H1 (cell line): ENCODE data around the gene DEPDC1. TPM values are rescaled to one million over a fixed set of nuclear protein-coding genes. Genes with fewer than 3 reads are reported as not detected.

ENCODE experiments used
- CTCF ChIA-PET: fragments of 300-600 bp; sonication (Branson Sonifier 250); formaldehyde crosslinking; loops from one replicate; lab custom pipeline; 2021; ENCODE audit not compliant: partially characterized antibody; lab: Charles Lee
- POLR2A ChIA-PET: fragments of 300-600 bp; sonication (Branson Sonifier 250); formaldehyde crosslinking; loops from one replicate; lab custom pipeline; 2021; ENCODE audit warnings: inconsistent platforms; ENCODE audit not compliant: partially characterized antibody; lab: Charles Lee
- DNase-seq, 2 experiments: peaks; one replicate each; pipeline versions ENCODE4 v3.0.0 to v3.0.0-alpha.2; 2010 to 2022; ENCODE audit warnings: low spot score in 2 of 2, low read depth in 1 of 2, mixed read lengths in 1 of 2
- FAIRE-seq: peaks from 2 replicates; lab custom pipeline; 2011; peaks lifted over from hg19 to GRCh38; lab: Jason Lieb, UNC
- H2AFZ ChIP-seq: 2 replicates; pipeline ENCODE4 v1.8.1; 2012; ENCODE audit warnings: low read length, inconsistent platforms
- H2AK5ac ChIP-seq: 2 replicates; pipeline ENCODE4 v1.6.1; 2013; ENCODE audit warnings: low read depth, low read length
- H2BK120ac ChIP-seq: replicated peaks from 2 replicates; pipeline ENCODE3; 2013; ENCODE audit warnings: low read depth, low read length, inconsistent platforms
- H2BK12ac ChIP-seq: 2 replicates; pipeline ENCODE4 v1.6.1; 2013; ENCODE audit warnings: low read depth, low read length
- H2BK15ac ChIP-seq: 2 replicates; pipeline ENCODE4 v1.6.1; 2013; ENCODE audit warnings: low read length
- H2BK20ac ChIP-seq: 2 replicates; pipeline ENCODE4 v1.6.1; 2013; ENCODE audit warnings: low read length
- H2BK5ac ChIP-seq: 2 replicates; pipeline ENCODE4 v1.6.1; 2013; ENCODE audit warnings: low read depth, low read length
- H3K14ac ChIP-seq: 2 replicates; pipeline ENCODE4 v1.6.1; 2013; ENCODE audit warnings: inconsistent platforms; ENCODE audit not compliant: insufficient read length
- H3K18ac ChIP-seq: 2 replicates; pipeline ENCODE4 v1.6.1; 2013; ENCODE audit warnings: low read length; ENCODE audit errors: extremely low read depth
- H3K23ac ChIP-seq: 2 replicates; pipeline ENCODE4 v1.6.1; 2013; ENCODE audit warnings: inconsistent platforms; ENCODE audit not compliant: insufficient read length
- H3K23me2 ChIP-seq: 2 replicates; pipeline ENCODE4 v1.6.1; 2013; ENCODE audit warnings: low read depth, low read length
- H3K27ac ChIP-seq: 2 replicates; pipeline ENCODE4 v1.6.1; 2011; ENCODE audit warnings: low read depth, low read length, inconsistent platforms
- H3K27me3 ChIP-seq, 4 experiments: replicated peaks in 1 of 4; 1 replicate in 1 of 4; 2 replicates in 3 of 4; pipeline versions ENCODE4 v1.6.1 to v1.8.1; 2011 to 2013; ENCODE audit warnings: low read length in 3 of 4, mild to moderate bottlenecking in 3 of 4, inconsistent platforms in 2 of 4, mixed read lengths in 2 of 4, moderate library complexity in 1 of 4; ENCODE audit not compliant: control insufficient read depth in 3 of 4, insufficient read depth in 3 of 4; ENCODE audit errors: extremely low read depth in 1 of 4
- H3K36me3 ChIP-seq, 4 experiments: 2 replicates each; pipeline versions ENCODE4 v1.6.1 to v1.8.1; 2011 to 2013; ENCODE audit warnings: mild to moderate bottlenecking in 4 of 4, low read length in 3 of 4, moderate library complexity in 2 of 4, control low read depth in 1 of 4, inconsistent platforms in 1 of 4; ENCODE audit not compliant: insufficient read depth in 4 of 4, control insufficient read depth in 2 of 4
- H3K4ac ChIP-seq: replicated peaks from 2 replicates; pipeline ENCODE3; 2013; ENCODE audit warnings: low read length, low read depth, mixed read lengths, inconsistent platforms; ENCODE audit not compliant: insufficient read length
- H3K4me1 ChIP-seq, 4 experiments: replicated peaks in 1 of 4; 1 replicate in 1 of 4; 2 replicates in 3 of 4; pipeline versions ENCODE4 v1.6.1 to v1.8.1; 2011 to 2013; ENCODE audit warnings: low read length in 3 of 4, inconsistent platforms in 2 of 4, mixed read lengths in 1 of 4; ENCODE audit not compliant: insufficient read depth in 4 of 4, control insufficient read depth in 3 of 4
- H3K4me2 ChIP-seq, 2 experiments: 2 replicates each; pipeline versions ENCODE4 v1.6.1 to v1.8.1; 2011 to 2013; ENCODE audit warnings: low read depth in 2 of 2, low read length in 2 of 2, control low read depth in 1 of 2, inconsistent platforms in 1 of 2, mild to moderate bottlenecking in 1 of 2; ENCODE audit not compliant: insufficient read depth in 1 of 2
- H3K4me3 ChIP-seq, 4 experiments: fragments of 200-600, 300-600 bp in 1 of 4; sonication (generic), shearing (Covaris generic), sonication (Bioruptor Twin) in 1 of 4; 2 replicates each; pipeline versions ENCODE4 v1.5.1 to v1.8.1; 2011 to 2016; ENCODE audit warnings: low read length in 4 of 4, low read depth in 3 of 4, control low read depth in 2 of 4, inconsistent platforms in 2 of 4, mild to moderate bottlenecking in 2 of 4, mixed read lengths in 1 of 4, moderate library complexity in 1 of 4; ENCODE audit not compliant: insufficient read depth in 2 of 4; ENCODE audit errors: extremely low read depth in 1 of 4
- H3K56ac ChIP-seq: replicated peaks from 2 replicates; pipeline ENCODE3; 2013; ENCODE audit warnings: low read depth, mild to moderate bottlenecking, mixed read lengths, low read length, inconsistent platforms; ENCODE audit not compliant: insufficient read length
- H3K79me1 ChIP-seq: 2 replicates; pipeline ENCODE4 v1.6.1; 2013; ENCODE audit warnings: low read depth, low read length, control low read depth
- H3K79me2 ChIP-seq, 2 experiments: 2 replicates each; pipeline versions ENCODE4 v1.6.1 to v1.8.1; 2012 to 2013; ENCODE audit warnings: low read length in 2 of 2, mild to moderate bottlenecking in 2 of 2, inconsistent platforms in 1 of 2; ENCODE audit not compliant: insufficient read depth in 2 of 2, control insufficient read depth in 1 of 2
- H3K9ac ChIP-seq, 4 experiments: replicated peaks in 1 of 4; 1 replicate in 1 of 4; 2 replicates in 3 of 4; pipeline versions ENCODE4 v1.6.1 to v1.8.1; 2011 to 2013; ENCODE audit warnings: low read depth in 3 of 4, low read length in 3 of 4, control low read depth in 2 of 4, mild to moderate bottlenecking in 2 of 4, moderate library complexity in 2 of 4, inconsistent platforms in 1 of 4; ENCODE audit errors: extremely low read depth in 1 of 4
- H3K9me3 ChIP-seq, 2 experiments: 2 replicates each; pipeline versions ENCODE4 v1.6.1 to v1.8.1; 2012 to 2013; ENCODE audit warnings: mild to moderate bottlenecking in 2 of 2, moderate library complexity in 2 of 2, control low read depth in 1 of 2, inconsistent platforms in 1 of 2, low read depth in 1 of 2, low read length in 1 of 2, mixed read lengths in 1 of 2; ENCODE audit not compliant: insufficient read depth in 2 of 2
- H4K20me1 ChIP-seq, 2 experiments: replicated peaks in 1 of 2; 2 replicates each; pipeline versions ENCODE3 to v1.8.1; 2011 to 2013; ENCODE audit warnings: inconsistent platforms in 2 of 2, low read length in 2 of 2, mild to moderate bottlenecking in 1 of 2; ENCODE audit not compliant: insufficient read depth in 2 of 2, control insufficient read depth in 1 of 2
- H4K5ac ChIP-seq: 2 replicates; pipeline ENCODE4 v1.6.1; 2013; ENCODE audit warnings: low read length, low read depth, mixed read lengths, inconsistent platforms; ENCODE audit not compliant: insufficient read length
- H4K8ac ChIP-seq: 2 replicates; pipeline ENCODE4 v1.8.0; 2013; ENCODE audit warnings: mild to moderate bottlenecking, moderate library complexity, low read length, inconsistent platforms; ENCODE audit not compliant: insufficient read depth; ENCODE audit errors: extremely low read depth
- H4K91ac ChIP-seq: replicated peaks from 2 replicates; pipeline ENCODE3; 2013; ENCODE audit warnings: low read length, mixed read lengths, inconsistent platforms; ENCODE audit not compliant: insufficient read length
- CBX5 ChIP-seq: fragments of 300-800, 300-1000 bp; sonication (generic); IDR thresholded peaks from 2 replicates; pipeline ENCODE4 v1.7.1; 2016; ENCODE audit warnings: antibody characterized with exemption, low read length, low read depth
- JUND ChIP-seq: IDR thresholded peaks from 2 replicates; pipeline ENCODE4 v1.6.1; 2011; ENCODE audit warnings: mild to moderate bottlenecking, improper control_type of control experiment, low read length
- KDM5A ChIP-seq: fragments of 200-600 bp; IDR thresholded peaks from 2 replicates; pipeline ENCODE4 v1.7.1; 2012; ENCODE audit warnings: mild to moderate bottlenecking, low read length, inconsistent platforms, mixed read lengths
- RAD21 ChIP-seq, 2 experiments: IDR thresholded peaks in 1 of 2; conservative IDR thresholded peaks in 1 of 2; 2 replicates each; pipeline ENCODE4 v1.6.1; 2011; ENCODE audit warnings: low read depth in 2 of 2, low read length in 2 of 2, improper control_type of control experiment in 1 of 2, inconsistent platforms in 1 of 2, mild to moderate bottlenecking in 1 of 2, moderate library complexity in 1 of 2
- RNF2 ChIP-seq: fragments of 200-900, 300-1000 bp; sonication (generic); IDR thresholded peaks from 2 replicates; pipeline ENCODE4 v1.7.1; 2016; ENCODE audit warnings: borderline replicate concordance, low read depth, mild to moderate bottlenecking, antibody characterized with exemption, low read length; ENCODE audit not compliant: poor library complexity, severe bottlenecking; ENCODE audit errors: missing control alignments
- SP4 ChIP-seq: IDR thresholded peaks from 2 replicates; pipeline ENCODE4 v1.6.1; 2012; ENCODE audit warnings: low read length, inconsistent platforms
- TAF1 ChIP-seq: IDR thresholded peaks from 2 replicates; pipeline ENCODE4 v1.6.1; 2011; ENCODE audit warnings: mild to moderate bottlenecking, low read depth, low read length
- WGBS, 2 experiments: shearing (Covaris generic) in 1 of 2; methylation state at CpG; one replicate each; pipeline versions ENCODE4 v1.1.6 to v1.1.7; 2013 to 2015; ENCODE audit warnings: low lambda C conversion rate in 2 of 2, mixed read lengths in 2 of 2, inconsistent platforms in 1 of 2, low coverage in 1 of 2, missing lambda C conversion rate in 1 of 2; ENCODE audit not compliant: insufficient replicate concordance in 2 of 2, insufficient coverage in 1 of 2, insufficient read length in 1 of 2; ENCODE audit errors: extremely low coverage in 1 of 2, missing lambda C conversion rate in 1 of 2; 5-methylcytosine and 5-hydroxymethylcytosine counted together
- polyA plus RNA-seq, 7 experiments: library from polyadenylated mRNA; depleted of rRNA in 3 of 7; stranded (reverse) in 5 of 7; unstranded in 2 of 7; fragments of >200 nt in 5 of 7; fragments of 200-250 nt in 2 of 7; gene quantifications; 1 replicate in 5 of 7; 2 replicates in 1 of 7; 4 replicates in 1 of 7; pipeline versions ENCODE4 v1.2.1 to v1.2.3, GENCODE V29; 2011 to 2013; ENCODE audit warnings: missing spikeins in 2 of 7, mixed read lengths in 2 of 7
- total RNA-seq: library from RNA; stranded (reverse); fragmentation: NEBNext Ultra II Directional; extraction: Animal tissue kit (Norgen Biotek cat#: 25700); gene quantifications from 2 replicates; pipeline ENCODE4 v1.2.1, GENCODE V29; 2021

The DEPDC1 gene
- total and polyA plus RNA-seq, 2 of the 8 experiments (the other 6 are each of a cell fraction or from before 2014, with no cell fraction given), result 5.5 to 46.5 TPM

DNA sequence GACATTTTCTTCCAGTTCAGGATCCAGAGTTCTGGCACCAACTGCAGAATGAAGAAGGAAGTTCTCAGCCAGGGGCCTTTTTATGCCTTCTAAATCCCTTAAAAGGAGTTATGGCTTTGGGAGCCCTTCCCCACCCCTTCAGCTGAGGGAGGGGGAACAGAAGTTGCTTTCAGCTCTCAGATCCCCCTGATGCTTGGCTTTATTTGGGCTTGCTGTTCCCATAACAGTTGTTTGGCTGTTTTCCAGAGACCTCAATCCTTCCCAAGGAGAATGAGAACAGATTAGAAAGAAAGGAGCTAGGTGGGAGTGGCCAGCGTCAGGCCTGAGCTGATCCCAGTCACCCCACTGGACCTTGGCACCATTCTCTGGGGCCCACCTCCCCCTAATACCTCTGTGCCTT lies 47.0 kb downstream of the DEPDC1 start, which contains the start of gene RPE65:
Gene RPE65 (minus strand): TSS at position 54 of the 400 bp plus-strand sequence. CDS start 49 bp downstream, at position 5.
- no peaks in the 10 kb centered on the region for H3K23me2 ChIP-seq
- H3K56ac ChIP-seq, result no peak within 1 kb of the TSS
- no peak within 1 kb of the TSS for H3K23ac ChIP-seq
- H3K27me3 ChIP-seq, result no peaks in the 10 kb centered on the region
- no peaks in the 10 kb centered on the region for H3K79me2 ChIP-seq
- no peak within 1 kb of the TSS for H4K5ac ChIP-seq
- H4K8ac ChIP-seq, result no peak within 1 kb of the TSS
- FAIRE-seq, result no peak
- no peak within 1 kb of the TSS for H3K27ac ChIP-seq
- no peak within 1 kb of the TSS for H2BK15ac ChIP-seq
- no peaks in the 10 kb centered on the region for H3K9me3 ChIP-seq
- H3K14ac ChIP-seq, result no peak within 1 kb of the TSS
- no peaks in the 10 kb centered on the region for H4K20me1 ChIP-seq
- H2BK12ac ChIP-seq, result no peak within 1 kb of the TSS
- no peak for DNase-seq
- H2BK5ac ChIP-seq, result no peak within 1 kb of the TSS
- no peak within 1 kb of the TSS for H2AFZ ChIP-seq
- POLR2A ChIA-PET, result no interaction called here
- no peak within 1 kb of the TSS for H3K4me3 ChIP-seq
- H3K9ac ChIP-seq, result no peak within 1 kb of the TSS
- no peak within 1 kb of the TSS for H3K4ac ChIP-seq
- H2AK5ac ChIP-seq, result no peak within 1 kb of the TSS
- no peaks in the 10 kb centered on the region for H3K79me1 ChIP-seq
- H4K91ac ChIP-seq, result no peak within 1 kb of the TSS
- WGBS, 2 experiments, result 88% methylated on average over 1 of the region's 1 CpG; no CpG with 5 or more reads in 1 of the 2 experiments
- CTCF ChIA-PET, result interaction anchor here (1.5 to 4.2 kb wide), 3 partner anchors 8 to 329 kb away, joined by 3 to 13 read pairs (median 12); no protein-coding TSS in a partner anchor
- H3K4me1 ChIP-seq, result peaks cover 0 to 2% (median 0%) of the 10 kb centered on the region in 4 experiments; a peak in 1 of 7 replicates
- no peaks in the 10 kb centered on the region for H3K36me3 ChIP-seq
- no peak within 1 kb of the TSS for H2BK120ac ChIP-seq
- TF ChIP-seq TAF1 (no peak), CBX5 (no peak), RAD21 (IDR thresholded peaks at IDR 0.05 in 1 of 2, conservative IDR thresholded peaks at IDR 0.05 in 1 of 2; ENCODE audit: low read depth in 2 of 2, low read length in 2 of 2) (no peak), JUND (no peak), SP4 (no peak), KDM5A (no peak), RNF2 (no peak)
- no peak within 1 kb of the TSS for H2BK20ac ChIP-seq
- no peak within 1 kb of the TSS for H3K18ac ChIP-seq
- H3K4me2 ChIP-seq, result no peak within 1 kb of the TSS
